HG03442 (cell line): Measurements from ENCODE around the gene MYPN.

ENCODE experiments used
- ATAC-seq: cut with Tn5 transposase; IDR thresholded peaks from one replicate; pipeline ENCODE4 v1.9.1; 2021; ENCODE audit warnings: mild to moderate bottlenecking, moderate library complexity; ENCODE audit not compliant: unreplicated experiment

Gene MYPN

DNA sequence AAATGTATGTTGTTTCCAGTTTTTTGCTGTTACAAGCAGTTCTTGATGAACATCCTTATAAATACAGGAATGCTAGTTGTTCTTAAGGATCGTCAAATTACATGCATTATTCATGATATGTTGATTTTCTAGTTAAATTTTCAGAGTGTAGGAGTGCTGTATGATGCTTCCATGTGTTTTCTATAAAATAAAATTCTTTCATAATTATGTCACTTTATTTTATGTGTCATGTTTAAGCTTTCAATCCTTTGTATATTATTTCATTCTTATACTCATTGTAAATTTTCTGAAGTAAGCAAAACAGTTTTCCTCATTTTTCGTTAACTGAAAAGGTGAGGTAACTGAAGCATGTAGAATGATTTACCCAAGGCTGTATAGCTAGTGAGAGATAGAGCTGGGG, 16.8 kb upstream of the MYPN start:
- ATAC-seq: no peak

DNA sequence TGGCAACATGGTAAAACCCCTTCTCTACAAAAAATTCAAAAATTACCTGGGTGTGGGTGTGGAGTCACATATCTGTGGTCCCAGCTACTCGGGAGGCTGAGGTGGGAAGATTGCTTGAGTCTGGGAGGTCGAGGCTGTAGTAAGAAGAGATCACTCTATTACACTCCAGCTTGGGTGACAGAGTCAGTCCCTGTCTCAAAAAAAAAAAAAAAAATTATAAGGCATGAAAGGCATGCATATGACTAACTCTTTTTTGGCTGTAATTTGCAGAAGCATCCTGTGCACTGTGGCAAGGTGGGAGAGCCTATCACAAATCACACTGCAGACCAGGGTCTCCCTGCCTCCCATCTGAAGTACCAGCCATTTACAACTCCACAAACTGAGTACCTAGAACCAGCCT, 14.1 kb upstream of the MYPN start:
- ATAC-seq: no peak

DNA sequence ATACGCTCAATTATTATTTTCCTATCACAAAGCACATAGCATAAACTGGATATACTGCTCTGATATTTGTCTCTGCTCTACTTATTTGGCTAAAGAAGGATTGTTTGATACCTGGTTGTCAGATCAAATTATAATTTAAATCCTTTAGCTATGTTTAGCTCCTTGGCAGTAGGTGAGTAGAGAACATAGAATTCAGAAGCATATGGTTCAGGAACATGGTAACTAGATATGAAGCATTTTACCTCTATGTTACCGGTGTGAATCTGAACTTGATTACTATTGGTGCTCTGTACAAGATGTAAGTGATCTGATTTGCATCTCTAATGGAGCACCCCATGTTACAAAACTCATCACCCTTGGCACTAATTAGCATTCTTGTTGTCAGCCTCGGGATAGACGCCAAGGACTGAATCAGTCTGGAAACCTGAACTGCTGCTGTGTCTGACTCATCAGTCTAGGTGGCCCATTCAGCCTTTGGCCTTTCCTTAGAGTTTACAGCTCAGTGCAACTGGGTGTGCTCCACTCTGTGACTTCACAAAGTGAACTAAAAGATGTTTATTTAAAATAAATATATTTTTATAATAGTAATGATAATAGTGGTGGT, 12.3 kb upstream of the MYPN start:
- ATAC-seq: no peak

DNA sequence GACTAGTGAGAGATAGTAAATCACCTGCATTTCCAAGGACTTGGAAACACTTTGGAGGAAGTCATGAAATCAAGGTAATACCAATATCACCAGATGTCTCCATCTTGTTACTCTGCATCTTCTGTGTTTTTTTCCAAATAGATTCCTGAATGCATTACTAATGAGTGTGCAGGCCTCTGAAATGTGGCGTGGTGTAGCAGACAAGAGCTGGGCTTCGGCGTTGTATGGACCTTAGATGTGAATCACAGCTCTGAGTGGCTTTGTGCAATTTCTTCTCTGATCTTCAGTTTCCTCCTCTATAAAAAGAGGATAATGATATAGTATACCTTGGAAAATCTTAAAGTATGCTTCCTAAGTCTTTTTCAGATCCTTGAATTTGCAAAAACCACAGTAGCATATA, 9.6 kb upstream of the MYPN start:
- ATAC-seq: no peak

DNA sequence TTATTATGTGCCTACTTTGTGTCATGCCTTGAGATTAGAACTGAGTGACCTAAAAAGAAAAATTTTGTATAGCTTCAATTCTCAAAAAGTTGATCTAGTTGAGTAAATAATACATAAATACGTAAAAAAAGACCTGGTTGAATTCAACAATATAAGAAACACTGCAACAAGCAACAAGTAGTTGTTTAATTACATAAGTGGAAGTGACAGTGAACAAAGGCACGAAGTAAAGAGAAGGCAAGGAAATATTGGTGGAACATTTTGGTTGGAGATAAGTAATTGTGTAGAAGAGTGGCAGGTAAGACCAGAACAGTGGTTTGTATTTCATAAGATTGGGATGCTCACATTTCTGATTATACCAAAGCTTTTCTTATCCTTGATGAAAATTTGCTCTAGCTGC, 8.2 kb upstream of the MYPN start:
- no peak for ATAC-seq

DNA sequence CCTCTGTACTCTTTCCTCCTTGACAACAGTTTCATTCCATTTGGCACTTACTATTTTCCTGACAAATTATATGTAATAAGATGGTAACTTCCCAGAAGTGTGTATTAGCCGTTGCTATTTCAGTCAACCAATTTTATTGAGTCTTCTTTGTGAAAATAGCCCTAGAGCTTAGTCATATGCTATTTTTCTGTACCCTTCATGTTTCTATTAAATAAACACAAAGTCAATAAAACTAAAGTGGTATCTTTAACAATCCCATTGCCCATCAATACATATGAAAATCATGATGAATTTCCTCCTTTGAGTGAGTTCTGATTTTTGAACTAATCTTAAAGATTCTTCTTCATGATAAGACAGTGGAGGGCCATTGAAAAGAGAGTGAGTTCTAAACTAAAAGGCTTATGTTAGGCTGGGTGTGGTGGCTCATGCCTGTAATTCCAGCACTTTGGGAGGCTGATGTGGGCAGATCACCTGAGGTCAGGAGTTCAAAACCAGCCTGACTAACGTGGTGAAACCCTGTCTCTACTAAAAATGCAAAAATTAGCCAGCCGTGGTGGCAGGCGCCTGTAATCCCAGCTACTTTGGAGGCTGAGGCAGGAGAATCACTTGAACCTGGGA, 5.9 kb upstream of the MYPN start:
- no peak for ATAC-seq

DNA sequence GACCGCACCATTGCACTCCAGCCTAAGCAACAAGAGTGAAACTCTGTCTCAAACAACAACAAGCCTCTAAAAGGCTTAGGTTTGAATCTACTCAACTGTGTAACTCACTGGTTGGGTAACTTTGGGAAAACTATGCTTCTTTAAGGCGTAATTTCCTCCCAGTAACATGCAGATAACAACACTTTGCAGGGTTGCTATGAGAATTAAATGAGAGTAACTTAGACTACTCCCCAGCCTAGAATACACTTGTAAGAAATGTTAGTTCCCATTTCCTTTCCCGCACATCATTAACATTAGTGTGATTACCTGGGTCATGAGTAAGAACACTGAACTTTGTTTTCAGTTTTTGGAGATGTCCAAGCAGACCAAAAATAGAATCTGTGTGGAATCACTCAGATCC, 5.4 kb upstream of the MYPN start:
- ATAC-seq: no peak

DNA sequence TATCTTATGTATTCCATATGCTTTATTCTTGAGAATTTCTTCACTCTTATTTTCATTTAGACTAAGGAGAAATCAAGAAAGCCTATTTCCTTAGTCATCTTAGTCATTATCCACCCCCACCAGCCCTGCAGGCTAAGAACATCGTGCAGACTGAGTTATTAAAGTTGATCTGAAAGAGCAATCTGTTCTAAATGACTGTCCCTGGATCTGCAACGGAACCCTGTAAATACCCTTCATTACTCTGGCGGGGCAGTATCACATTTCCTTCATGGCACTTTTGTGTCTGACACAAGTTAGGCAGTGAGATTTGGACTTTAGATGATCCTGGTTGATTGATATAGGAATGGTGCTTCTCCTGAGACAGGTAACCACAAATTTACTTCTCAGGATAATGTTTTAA, 3.5 kb upstream of the MYPN start:
- no peak for ATAC-seq

DNA sequence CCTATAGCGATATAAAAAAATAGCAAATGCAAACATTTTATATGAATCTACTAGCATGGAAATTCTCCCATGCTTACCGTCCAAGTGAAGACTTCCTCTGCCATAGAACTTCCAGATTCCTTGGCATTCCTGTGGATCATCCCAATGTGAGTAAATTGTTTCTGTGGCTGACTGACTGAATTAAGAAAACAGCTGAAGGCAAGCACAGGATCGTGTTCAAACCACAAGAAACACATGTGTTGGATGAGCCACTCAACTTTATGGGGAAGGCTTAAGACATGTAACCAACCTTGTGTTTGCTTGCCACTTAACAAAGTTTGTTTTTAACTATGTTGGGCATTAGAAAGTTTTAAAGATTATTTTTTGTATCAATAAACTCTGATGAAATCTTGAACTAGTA, 2.6 kb upstream of the MYPN start:
- ATAC-seq: no peak

DNA sequence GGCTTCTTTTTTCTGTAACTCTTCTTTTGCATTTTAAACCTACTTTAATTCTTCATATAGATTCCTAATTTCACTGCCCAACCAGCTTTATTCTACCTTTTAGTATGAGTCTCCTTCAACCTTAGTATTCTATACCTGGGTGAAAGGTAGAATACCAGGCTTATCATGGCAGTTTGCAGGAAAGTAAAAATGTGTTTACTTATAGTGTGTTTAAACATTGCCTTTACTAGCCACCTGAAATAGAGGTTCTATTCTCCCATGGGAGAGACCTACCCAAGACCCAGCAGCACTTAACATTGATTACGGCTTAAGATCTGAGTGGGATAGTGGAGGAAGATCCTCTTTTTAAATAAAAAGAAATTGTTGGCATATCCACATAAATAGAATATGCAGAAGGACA, 1.6 kb upstream of the MYPN start:
- ATAC-seq: no peak

DNA sequence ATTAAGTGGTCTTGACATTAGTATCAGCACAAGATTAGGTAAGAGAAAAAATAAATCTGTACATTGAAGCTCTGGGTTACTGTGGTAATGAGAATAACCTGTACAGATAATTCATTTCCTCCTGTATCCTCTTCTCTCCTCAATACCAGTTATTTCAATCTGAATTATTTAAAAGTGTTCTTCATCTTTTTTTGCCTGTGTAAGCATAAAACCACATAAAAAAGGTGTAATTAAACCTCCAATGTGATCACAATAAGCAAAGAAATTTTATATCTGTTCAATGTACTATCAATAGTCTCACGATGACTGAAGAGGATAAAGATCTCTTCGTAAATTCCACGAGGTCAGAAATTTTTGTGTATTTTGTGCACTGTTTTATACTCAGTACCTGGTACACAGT, 1.2 kb upstream of the MYPN start:
- ATAC-seq: no peak

DNA sequence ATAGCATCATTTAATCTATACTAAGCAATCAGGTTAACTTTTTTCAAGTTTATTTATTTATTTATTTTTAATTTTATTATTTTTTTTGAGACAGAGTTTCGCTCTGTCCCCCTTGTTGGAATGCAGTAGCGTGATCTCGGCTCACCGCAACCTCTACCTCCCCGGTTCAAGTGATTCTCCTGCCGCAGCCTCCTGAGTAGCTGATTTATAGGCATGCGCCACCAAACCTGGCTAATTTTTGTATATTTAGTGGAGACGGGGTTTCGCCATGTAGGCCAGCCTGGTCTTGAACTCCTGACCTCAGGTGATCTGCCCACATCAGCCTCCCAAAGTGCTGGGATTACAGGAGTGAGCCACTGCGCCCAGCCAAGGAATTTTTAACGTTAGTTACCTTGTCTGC, 635 bp upstream of the MYPN start:
- no peak for ATAC-seq

DNA sequence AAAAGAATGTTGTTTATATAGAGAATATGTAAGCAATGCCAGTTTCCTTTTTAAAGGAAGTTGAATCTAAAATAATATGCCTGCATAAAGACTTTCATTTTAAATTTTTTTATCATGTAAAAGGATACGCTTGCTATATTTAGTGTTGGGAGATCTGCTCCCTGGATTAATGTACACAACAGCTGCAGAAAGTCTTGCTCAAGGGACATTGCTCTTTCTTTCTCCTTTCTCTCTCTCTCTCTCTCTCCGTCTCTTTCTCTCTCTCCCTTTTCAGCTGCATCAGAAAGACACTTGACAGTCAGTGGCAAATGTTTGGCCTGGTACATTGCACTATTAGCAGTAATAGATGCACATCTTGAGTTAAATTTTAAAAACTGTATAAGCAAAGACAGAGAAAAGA, 739 bp downstream of the MYPN start:
- ATAC-seq: no peak

DNA sequence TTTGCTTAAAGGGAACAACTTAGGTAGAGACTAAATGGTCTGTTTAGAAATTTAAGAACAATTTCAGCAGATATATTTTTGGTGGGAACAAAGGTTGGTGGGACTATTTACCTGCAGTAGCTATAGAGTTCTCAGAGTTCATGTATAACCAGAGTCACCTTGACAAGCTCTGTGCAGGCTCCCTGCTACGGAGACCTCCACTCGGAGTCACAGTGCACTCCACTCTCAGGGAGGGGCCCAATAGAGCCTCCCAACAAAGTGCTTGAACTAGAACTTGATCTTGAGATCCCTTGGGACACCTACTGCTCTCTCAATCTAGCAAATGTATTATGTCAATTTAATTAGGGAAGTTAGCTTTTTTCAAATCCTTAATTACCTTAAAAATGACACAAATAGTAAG, 2.3 kb downstream of the MYPN start:
- ATAC-seq: no peak

DNA sequence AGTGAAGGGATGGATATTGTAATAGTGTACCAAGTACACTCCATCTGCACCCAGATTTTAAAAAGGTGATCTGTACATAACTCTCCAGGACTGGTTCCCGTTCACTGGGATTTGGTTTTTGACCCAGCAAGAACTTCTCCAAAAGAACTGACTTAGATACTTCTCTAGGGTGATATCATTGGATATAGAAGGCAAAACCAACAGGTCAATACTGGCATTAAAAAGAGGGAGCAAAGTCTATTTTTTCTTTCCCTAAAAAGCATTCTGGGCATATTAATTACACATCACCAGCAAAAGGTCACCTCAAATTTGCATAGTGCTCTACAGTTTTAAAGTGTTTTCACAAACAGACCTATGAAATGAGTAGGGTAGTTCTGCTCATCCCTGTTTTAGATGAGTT, 3.5 kb downstream of the MYPN start:
- no peak for ATAC-seq

DNA sequence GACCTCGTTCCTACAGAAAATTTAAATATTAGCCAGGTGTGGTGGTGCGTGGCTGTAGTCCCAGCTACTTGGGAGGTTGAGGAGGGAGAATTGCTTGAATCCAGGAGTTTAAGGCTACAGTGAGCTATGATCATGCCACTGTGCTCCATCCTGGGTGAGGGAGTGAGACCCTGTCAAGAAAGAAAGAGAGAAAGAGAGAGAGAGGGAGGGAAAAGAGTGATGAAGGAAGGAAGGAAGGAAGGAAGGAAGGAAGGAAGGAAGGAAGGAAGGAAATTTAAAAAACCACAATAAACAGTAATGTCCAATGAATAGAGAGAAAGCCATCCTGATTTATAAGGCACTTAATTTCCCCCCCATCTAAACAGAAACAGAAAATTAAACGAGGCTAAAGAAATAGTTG, 9.4 kb downstream of the MYPN start:
- ATAC-seq: no peak

DNA sequence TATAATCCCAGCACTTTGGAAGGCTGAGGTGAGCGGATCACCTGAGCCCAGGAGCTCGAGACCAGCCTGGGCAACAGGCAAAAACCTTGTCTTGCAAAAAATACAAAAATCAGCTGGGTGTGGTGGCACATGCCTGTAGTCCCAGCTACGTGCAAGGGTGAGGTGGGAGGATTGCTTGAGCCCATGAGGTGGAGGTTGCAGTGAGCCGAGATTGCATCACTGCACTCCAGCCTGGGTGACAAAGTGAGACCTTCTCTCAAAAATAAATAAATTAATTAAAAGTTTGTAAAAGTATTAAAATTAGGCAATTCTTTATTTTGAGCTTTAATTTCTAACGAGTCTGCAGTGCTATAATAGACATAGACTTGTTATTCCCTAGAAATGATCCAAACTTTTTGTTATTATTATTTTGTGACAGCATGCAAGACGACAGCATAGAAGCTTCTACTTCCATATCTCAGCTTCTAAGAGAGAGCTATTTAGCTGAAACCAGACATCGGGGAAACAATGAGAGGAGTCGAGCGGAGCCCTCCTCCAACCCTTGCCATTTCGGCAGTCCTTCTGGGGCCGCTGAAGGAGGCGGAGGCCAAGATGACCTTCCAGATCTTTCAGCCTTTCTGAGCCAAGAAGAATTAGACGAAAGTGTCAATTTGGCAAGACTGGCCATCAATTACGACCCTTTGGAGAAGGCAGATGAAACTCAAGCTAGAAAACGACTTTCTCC, 11.9 kb downstream of the MYPN start:
- no peak for ATAC-seq

DNA sequence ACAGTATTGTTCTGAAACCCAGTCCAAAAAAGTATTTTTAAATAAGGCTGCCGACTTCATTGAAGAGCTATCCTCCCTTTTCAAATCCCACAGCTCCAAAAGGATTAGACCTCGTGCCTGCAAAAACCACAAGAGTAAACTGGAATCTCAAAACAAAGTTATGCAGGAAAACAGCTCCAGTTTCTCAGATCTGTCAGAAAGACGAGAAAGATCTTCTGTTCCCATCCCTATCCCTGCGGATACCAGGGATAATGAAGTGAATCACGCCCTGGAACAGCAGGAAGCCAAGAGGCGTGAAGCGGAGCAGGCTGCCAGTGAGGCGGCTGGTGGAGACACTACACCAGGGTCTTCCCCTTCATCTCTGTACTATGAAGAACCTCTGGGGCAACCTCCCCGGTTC, 12.6 kb downstream of the MYPN start:
- no peak for ATAC-seq

DNA sequence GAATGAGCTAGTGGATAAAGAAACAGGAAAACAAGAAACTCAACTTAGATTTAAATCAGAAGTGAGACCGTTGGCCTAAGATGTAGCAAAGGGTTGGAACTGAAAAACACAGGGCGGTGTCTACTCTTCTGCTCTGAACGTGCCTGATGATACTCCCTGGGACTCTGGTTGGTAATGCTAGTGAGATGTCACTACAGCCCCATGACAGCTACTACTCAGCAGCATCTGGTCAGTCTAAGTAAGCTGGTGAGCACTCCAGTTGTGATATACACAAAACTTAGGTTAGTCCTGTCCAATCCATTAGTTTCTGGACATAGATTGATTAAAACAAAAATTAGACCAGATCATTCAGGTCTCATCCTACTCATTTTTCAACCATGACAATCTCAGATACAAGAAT, 15.4 kb downstream of the MYPN start:
- ATAC-seq: no peak

DNA sequence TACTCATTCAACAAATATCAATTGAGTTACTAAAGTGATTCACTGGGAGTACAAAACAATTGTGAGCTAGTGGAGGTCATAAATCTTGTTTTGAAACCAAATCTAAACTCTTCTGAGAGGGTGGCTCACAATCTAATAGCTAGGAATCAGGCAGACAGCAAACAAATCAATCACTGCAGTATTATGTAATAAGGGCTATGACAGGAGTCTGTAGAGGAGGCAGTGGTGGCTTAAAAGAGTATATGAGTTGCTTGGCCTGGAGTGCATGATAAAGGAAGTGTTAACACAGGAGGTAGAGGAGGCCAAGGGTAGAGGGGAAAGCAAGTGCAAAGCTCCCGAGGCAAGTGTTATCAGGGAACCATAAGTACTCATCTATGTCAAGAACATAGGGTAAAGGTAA, 16.5 kb downstream of the MYPN start:
- no peak for ATAC-seq

DNA sequence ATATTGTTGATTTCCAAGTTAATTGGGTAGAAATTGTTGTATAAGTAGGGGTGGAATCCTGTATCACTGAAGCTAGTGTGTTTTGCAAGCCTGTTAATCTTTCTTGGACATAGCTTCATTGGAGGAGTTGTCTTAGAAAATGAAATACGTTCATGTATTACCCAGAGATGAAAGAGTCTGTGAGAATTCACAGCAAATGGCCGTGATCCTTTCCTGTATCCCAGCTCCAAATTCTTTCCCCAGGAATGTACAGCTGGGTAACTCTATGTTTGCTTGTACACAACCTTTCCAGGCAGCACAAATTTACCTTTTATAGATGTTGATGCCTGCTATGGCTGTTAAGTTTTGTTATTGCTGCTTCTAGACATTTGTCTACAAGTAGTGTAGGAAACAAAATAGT, 18.7 kb downstream of the MYPN start:
- no peak for ATAC-seq

DNA sequence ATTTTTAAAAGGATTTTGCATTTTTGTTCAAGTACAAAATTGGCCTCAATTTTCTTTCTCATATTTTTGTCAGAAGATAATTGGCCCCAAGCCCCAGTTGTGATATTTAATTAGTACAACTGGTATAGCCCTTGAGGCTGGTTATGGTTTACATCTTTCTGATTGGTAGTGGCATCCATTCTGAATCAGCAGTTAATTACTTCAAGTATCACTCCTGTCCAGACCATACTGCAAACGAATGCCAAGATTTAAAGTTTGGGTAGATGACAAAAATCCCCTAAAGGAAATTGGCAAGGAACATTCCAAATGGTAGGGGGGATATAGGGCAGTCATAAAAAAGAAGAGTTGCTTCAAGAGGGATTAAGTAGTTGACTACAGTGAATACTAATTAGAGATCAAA, 23.1 kb downstream of the MYPN start:
- ATAC-seq: no peak

DNA sequence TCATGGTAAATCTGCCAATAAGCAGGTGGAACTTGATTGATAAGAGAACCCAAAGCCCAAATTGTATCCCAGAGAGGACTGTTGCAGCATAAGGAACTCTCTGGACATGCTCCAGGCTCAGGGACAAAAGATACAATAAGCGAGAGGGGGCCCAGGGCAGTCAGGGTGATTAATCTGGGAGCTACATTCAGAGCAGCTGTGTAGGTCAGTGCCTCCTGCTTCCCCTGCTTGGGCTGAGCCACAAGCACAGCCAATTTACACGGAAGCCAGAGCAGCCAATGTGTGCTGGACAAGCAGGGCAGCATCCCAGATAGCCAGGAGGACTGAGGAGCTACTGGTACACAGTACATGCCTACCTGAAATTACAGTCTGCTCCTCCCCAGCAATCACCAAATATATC, 24.2 kb downstream of the MYPN start:
- no peak for ATAC-seq
